H9 (cell line): ENCODE results near the gene NEAT1. TPM values are rescaled to one million over a fixed set of nuclear protein-coding genes. Genes with fewer than 3 reads are reported as not detected.

Experiments used
- DNase-seq: peaks from one replicate; pipeline ENCODE4 v3.0.0-alpha.2; 2017
- H2AFZ ChIP-seq: one replicate; pipeline ENCODE4 v1.6.1; 2013; ENCODE audit warnings: mild to moderate bottlenecking, low read length, control low read depth, moderate library complexity
- H2AK5ac ChIP-seq: 2 replicates; pipeline ENCODE4 v1.6.1; 2013; ENCODE audit warnings: low read length, control low read depth, mixed read lengths; ENCODE audit not compliant: insufficient read length
- H2BK120ac ChIP-seq: one replicate; pipeline ENCODE4 v1.6.1; 2013; ENCODE audit warnings: low read depth, mild to moderate bottlenecking, low read length, control low read depth, inconsistent platforms; ENCODE audit not compliant: poor library complexity, severe bottlenecking
- H2BK12ac ChIP-seq: 2 replicates; pipeline ENCODE4 v1.6.1; 2013; ENCODE audit warnings: low read length, control low read depth, mixed read lengths, low read depth; ENCODE audit not compliant: insufficient read length
- H2BK15ac ChIP-seq: 2 replicates; pipeline ENCODE4 v1.6.1; 2013; ENCODE audit warnings: low read depth, low read length, control low read depth
- H2BK20ac ChIP-seq: one replicate; pipeline ENCODE4 v1.6.1; 2013; ENCODE audit warnings: low read depth, mild to moderate bottlenecking, low read length, control low read depth, inconsistent platforms; ENCODE audit not compliant: poor library complexity, severe bottlenecking
- H2BK5ac ChIP-seq: 2 replicates; pipeline ENCODE4 v1.6.1; 2013; ENCODE audit warnings: low read length, control low read depth, mixed read lengths; ENCODE audit not compliant: insufficient read length
- H3K14ac ChIP-seq: 2 replicates; pipeline ENCODE4 v1.6.1; 2013; ENCODE audit warnings: low read length, control low read depth; ENCODE audit not compliant: insufficient read depth
- H3K18ac ChIP-seq: 2 replicates; pipeline ENCODE4 v1.6.1; 2013; ENCODE audit warnings: low read depth, mild to moderate bottlenecking, mixed read lengths, low read length, control low read depth; ENCODE audit not compliant: insufficient read length
- H3K23ac ChIP-seq: 2 replicates; pipeline ENCODE4 v1.6.1; 2013; ENCODE audit warnings: low read length, control low read depth, mixed read lengths, low read depth; ENCODE audit not compliant: insufficient read length
- H3K23me2 ChIP-seq: 2 replicates; pipeline ENCODE4 v1.6.1; 2013; ENCODE audit warnings: low read depth, mild to moderate bottlenecking, mixed read lengths, low read length, control low read depth; ENCODE audit not compliant: insufficient read length, poor library complexity, severe bottlenecking
- H3K27ac ChIP-seq: 2 replicates; pipeline ENCODE4 v1.5.1; 2013; ENCODE audit warnings: low read length, control low read depth, mixed read lengths, low read depth; ENCODE audit not compliant: insufficient read length
- H3K27me3 ChIP-seq: 2 replicates; pipeline ENCODE4 v1.6.1; 2013; ENCODE audit warnings: low read length, control low read depth, inconsistent platforms; ENCODE audit not compliant: insufficient read depth
- H3K4ac ChIP-seq: 2 replicates; pipeline ENCODE4 v1.6.1; 2013; ENCODE audit warnings: low read depth, mild to moderate bottlenecking, control low read depth, inconsistent platforms, low read length, moderate library complexity
- H3K4me1 ChIP-seq: 2 replicates; pipeline ENCODE4 v1.6.1; 2013; ENCODE audit warnings: low read length, control low read depth, inconsistent platforms; ENCODE audit not compliant: insufficient read depth
- H3K4me2 ChIP-seq: 2 replicates; pipeline ENCODE4 v1.6.1; 2013; ENCODE audit warnings: low read length, control low read depth, mixed read lengths; ENCODE audit not compliant: insufficient read length, insufficient read depth
- H3K56ac ChIP-seq: 2 replicates; pipeline ENCODE4 v1.6.1; 2013; ENCODE audit warnings: low read depth, mild to moderate bottlenecking, mixed read lengths, low read length, control low read depth; ENCODE audit not compliant: insufficient read length
- H3K79me1 ChIP-seq: 2 replicates; pipeline ENCODE4 v1.6.1; 2013; ENCODE audit warnings: low read depth, mild to moderate bottlenecking, moderate library complexity, low read length, control low read depth, inconsistent platforms; ENCODE audit not compliant: insufficient read depth, poor library complexity, severe bottlenecking
- H3K79me2 ChIP-seq: 2 replicates; pipeline ENCODE4 v1.6.1; 2013; ENCODE audit warnings: low read length, control low read depth, inconsistent platforms; ENCODE audit not compliant: insufficient read depth
- H3K9ac ChIP-seq: 2 replicates; pipeline ENCODE4 v1.6.1; 2013; ENCODE audit warnings: low read length, control low read depth, mixed read lengths; ENCODE audit not compliant: insufficient read length; ENCODE audit errors: extremely low read depth
- H3K9me3 ChIP-seq: one replicate; pipeline ENCODE4 v1.6.1; 2013; ENCODE audit warnings: low read depth, low read length, inconsistent platforms; ENCODE audit not compliant: control insufficient read depth
- H3T11ph ChIP-seq: one replicate; pipeline ENCODE4 v1.6.1; 2013; ENCODE audit warnings: mild to moderate bottlenecking, low read length, control low read depth, inconsistent platforms
- H4K20me1 ChIP-seq: one replicate; pipeline ENCODE4 v1.6.1; 2013; ENCODE audit not compliant: control insufficient read depth, insufficient read length, insufficient read depth
- H4K5ac ChIP-seq: 2 replicates; pipeline ENCODE4 v1.6.1; 2013; ENCODE audit warnings: low read depth, mild to moderate bottlenecking, mixed read lengths, low read length, control low read depth; ENCODE audit not compliant: insufficient read length
- H4K8ac ChIP-seq: replicated peaks from 2 replicates; pipeline ENCODE4 v1.6.1; 2013; ENCODE audit warnings: low read length, control low read depth, mixed read lengths, low read depth; ENCODE audit not compliant: insufficient read length
- H4K91ac ChIP-seq: 2 replicates; pipeline ENCODE4 v1.6.1; 2013; ENCODE audit warnings: low read depth, mild to moderate bottlenecking, moderate library complexity, mixed read lengths, low read length, control low read depth; ENCODE audit not compliant: insufficient read length
- H3K27ac Mint-ChIP-seq, 3 experiments: 2 replicates in 2 of 3; 3 replicates in 1 of 3; pipeline ENCODE4 v1.8.0; 2020 to 2021; ENCODE audit warnings: mixed read lengths in 3 of 3, mild to moderate bottlenecking in 1 of 3, moderate library complexity in 1 of 3
- H3K27me3 Mint-ChIP-seq: 2 replicates; pipeline ENCODE4 v1.8.0; 2021; ENCODE audit warnings: low read depth, mild to moderate bottlenecking, moderate library complexity, mixed read lengths
- H3K36me3 Mint-ChIP-seq, 3 experiments: 2 replicates in 2 of 3; 3 replicates in 1 of 3; pipeline ENCODE4 v1.8.0; 2020 to 2021; ENCODE audit warnings: low read depth in 3 of 3, mixed read lengths in 3 of 3; ENCODE audit not compliant: insufficient read depth in 1 of 3
- H3K4me1 Mint-ChIP-seq, 2 experiments: 2 replicates each; pipeline ENCODE4 v1.8.0; 2020; ENCODE audit warnings: mixed read lengths in 2 of 2
- H3K4me3 Mint-ChIP-seq, 2 experiments: 2 replicates in 1 of 2; 3 replicates in 1 of 2; pipeline ENCODE4 v1.8.0; 2020 to 2021; ENCODE audit warnings: mild to moderate bottlenecking in 2 of 2, mixed read lengths in 2 of 2, moderate library complexity in 1 of 2
- H3K9me3 Mint-ChIP-seq, 2 experiments: 2 replicates in 1 of 2; 3 replicates in 1 of 2; pipeline ENCODE4 v1.8.0; 2020; ENCODE audit warnings: mild to moderate bottlenecking in 2 of 2, mixed read lengths in 2 of 2, moderate library complexity in 1 of 2
- CTCF ChIP-seq: fragments of 200-600 bp; sonication (generic); conservative IDR thresholded peaks from 3 replicates; pipeline ENCODE4 v1.8.0; 2021; ENCODE audit warnings: antibody characterized with exemption, mild to moderate bottlenecking
- WGBS: extraction: QIAGEN DNeasy Blood & Tissue Kit; methylation state at CpG from one replicate; pipeline ENCODE4 v1.1.7; 2013; ENCODE audit warnings: missing lambda C conversion rate, low lambda C conversion rate, mixed read lengths; ENCODE audit not compliant: insufficient read length; ENCODE audit errors: extremely low coverage; 5-methylcytosine and 5-hydroxymethylcytosine counted together
- total RNA-seq: library from RNA; stranded (reverse); gene quantifications from 2 replicates; pipeline ENCODE4 v1.2.1, GENCODE V29; 2021

Gene NEAT1
- total RNA-seq, 1 experiment from 2014 or later: 12.7 TPM

DNA sequence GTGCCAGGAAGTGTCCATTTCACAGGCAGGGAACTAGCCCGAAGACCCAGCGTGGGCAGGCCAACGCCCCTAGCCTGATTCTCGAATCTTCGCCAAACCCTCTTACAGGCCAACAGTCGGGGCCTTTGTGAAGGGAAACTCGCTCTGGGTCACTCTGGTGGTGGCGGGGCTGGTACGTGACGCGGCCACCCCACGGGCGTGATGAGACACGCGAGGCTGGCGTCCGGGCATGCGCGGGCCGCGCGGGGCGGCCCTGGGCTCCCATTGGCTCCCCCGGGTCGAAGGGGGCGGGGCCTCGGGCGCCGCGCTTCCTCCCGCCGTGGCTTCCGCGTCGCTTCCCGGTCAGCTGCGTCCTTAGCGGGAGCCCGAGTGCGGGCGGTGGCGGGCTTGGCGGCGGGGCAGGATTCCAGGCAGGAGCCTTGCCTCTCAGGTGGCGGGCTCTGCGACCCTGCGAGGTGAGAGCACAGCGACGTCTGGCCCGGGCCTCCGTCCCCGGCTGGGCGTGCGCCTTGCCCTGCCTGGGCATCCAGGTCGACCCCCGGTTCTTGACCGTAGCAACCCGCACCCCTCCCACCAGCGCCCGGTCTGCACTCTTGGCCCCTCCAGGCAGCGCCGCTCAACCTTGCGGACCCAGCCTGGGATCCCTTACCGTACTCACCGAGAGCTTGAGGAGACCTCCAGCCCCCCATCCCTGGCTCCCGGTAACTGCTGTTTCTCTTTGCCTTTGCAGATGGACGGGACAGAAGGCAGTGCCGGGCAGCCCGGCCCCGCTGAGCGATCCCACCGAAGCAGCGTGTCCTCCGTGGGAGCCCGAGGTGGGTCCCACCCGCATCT, 36.1 kb upstream of the NEAT1 start, which contains the start of gene FRMD8:
Gene FRMD8 (plus strand): TSS at position 331 of the 834 bp plus-strand sequence. CDS start 400 bp downstream, at position 731.
- H3K79me2 ChIP-seq: no peaks in the 10 kb centered on the region
- TF ChIP-seq CTCF: no peak
- H2BK15ac ChIP-seq: no peak within 1 kb of the TSS; the same call in 1 of the 2 replicates
- Mint-ChIP-seq H3K27ac (no peak within 1 kb of the TSS), H3K9me3 (no peaks in the 10 kb centered on the region), H3K4me1 (peaks cover 28 to 29% of the 10 kb centered on the region in 2 experiments), H3K27me3 (peaks cover 3% of the 10 kb centered on the region), H3K4me3 (peak within 1 kb of the TSS; percentile 76 to 88), H3K36me3 (peaks cover 0 to 5% (median 3%) of the 10 kb centered on the region in 3 experiments; a peak in 2 of 7 replicates)
- H3K14ac ChIP-seq: no peak within 1 kb of the TSS; the same call in 1 of the 2 replicates
- no peaks in the 10 kb centered on the region for H3K27me3 ChIP-seq
- no peaks in the 10 kb centered on the region for H3K79me1 ChIP-seq
- WGBS: no CpG with 5 or more reads among the region's 76 CpGs
- H4K91ac ChIP-seq: no peak within 1 kb of the TSS
- no peak within 1 kb of the TSS for H2BK120ac ChIP-seq
- no peak within 1 kb of the TSS for H2BK12ac ChIP-seq
- no peak within 1 kb of the TSS for H3T11ph ChIP-seq
- no peaks in the 10 kb centered on the region for H3K23me2 ChIP-seq
- H2BK5ac ChIP-seq: no peak within 1 kb of the TSS
- H3K4ac ChIP-seq: no peak within 1 kb of the TSS
- H3K4me2 ChIP-seq: peak within 1 kb of the TSS; percentile 55
- H3K23ac ChIP-seq: no peak within 1 kb of the TSS
- H3K56ac ChIP-seq: no peak within 1 kb of the TSS
- no peaks in the 10 kb centered on the region for H4K20me1 ChIP-seq
- no peak within 1 kb of the TSS for H4K5ac ChIP-seq
- peak within 1 kb of the TSS; percentile 13 for H3K9ac ChIP-seq
- H2AFZ ChIP-seq: no peak within 1 kb of the TSS
- no peak within 1 kb of the TSS for H3K27ac ChIP-seq
- no peak within 1 kb of the TSS for H2BK20ac ChIP-seq
- no peak within 1 kb of the TSS for H4K8ac ChIP-seq
- H3K9me3 ChIP-seq: no peaks in the 10 kb centered on the region
- H2AK5ac ChIP-seq: no peak within 1 kb of the TSS
- peaks cover 2% of the 10 kb centered on the region; the same call in 1 of the 2 replicates for H3K4me1 ChIP-seq
- peak within 1 kb of the TSS; percentile 18 for H3K18ac ChIP-seq
- peak; percentile 70 for DNase-seq
